ENCODE measurements around the gene CXCR1. TPM values are rescaled to one million over a fixed set of nuclear protein-coding genes. Genes with fewer than 3 reads are reported as not detected.
"Not testable (repeated sequence)": the region's sequence is repeated elsewhere in the genome, so short reads cannot be mapped to it uniquely, and the experiment has no call there.

Gene CXCR1
- polyA plus RNA-seq (ENCODE audit: insufficient read depth in 1 of 5, insufficient read length in 5 of 5, low replicate concordance in 1 of 5): under 1 TPM in 3 of 5 donors, not detected in 2; 0.04 to 0.13 (median 0.08) TPM
- long read RNA-seq, donor 1: 0 reads
- long read RNA-seq, donor 2: 0 reads
- long read RNA-seq, donor 3: 0 reads
- long read RNA-seq, donor 4: 0 reads
- long read RNA-seq, donor 5, partial matches to known transcripts: 1,038 of 1,075 reads
- long read RNA-seq, donor 5, other reads (novel, unspliced or antisense): 37 of 1,075 reads
- long read RNA-seq, donor 6: 0 reads
- long read RNA-seq, donor 7: 0 reads
- long read RNA-seq, donor 8: 0 reads

DNA sequence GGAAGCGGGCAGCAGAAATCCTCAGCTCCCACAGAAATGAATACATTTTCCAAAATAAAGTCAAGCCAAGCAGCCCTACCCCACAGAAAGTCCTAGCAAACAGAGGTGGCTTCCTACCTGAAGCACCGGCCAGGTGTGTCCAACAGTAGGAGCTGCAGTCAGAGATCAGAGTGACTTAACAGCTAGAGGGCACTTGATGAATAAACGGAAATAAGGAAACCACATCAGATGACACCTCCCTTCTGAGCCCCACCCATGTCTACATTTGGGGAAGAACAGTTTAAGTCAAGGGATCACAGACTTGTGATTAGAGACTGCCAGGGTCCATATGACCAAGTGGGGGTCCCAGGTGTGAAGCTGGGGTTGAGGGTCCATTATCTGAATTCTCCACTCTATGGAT lies at the start of gene CXCR1:
CXCR1 (minus strand) TSS at position 172 of the 400 bp plus-strand sequence. CDS start 1,751 bp downstream, outside the sequence.
- no peak for DNase-seq

DNA sequence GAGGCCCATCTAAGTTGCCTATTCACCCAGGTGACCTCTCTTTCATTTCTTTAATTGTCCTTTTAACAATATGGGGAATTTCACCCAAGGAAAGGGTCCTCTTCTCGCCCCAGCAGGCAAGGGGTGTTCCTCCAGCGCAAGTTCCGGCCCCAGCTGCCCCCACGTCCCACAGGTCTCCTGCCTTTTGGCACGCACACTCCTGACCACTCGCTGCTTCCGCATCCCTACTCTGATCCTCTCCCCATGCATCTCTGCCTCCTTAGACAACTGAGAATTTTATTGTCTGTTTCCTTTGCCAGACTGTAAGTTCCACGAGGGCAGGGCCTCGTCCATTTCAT lies 49.5 kb upstream of the CXCR1 start:
- no peak for DNase-seq

DNA sequence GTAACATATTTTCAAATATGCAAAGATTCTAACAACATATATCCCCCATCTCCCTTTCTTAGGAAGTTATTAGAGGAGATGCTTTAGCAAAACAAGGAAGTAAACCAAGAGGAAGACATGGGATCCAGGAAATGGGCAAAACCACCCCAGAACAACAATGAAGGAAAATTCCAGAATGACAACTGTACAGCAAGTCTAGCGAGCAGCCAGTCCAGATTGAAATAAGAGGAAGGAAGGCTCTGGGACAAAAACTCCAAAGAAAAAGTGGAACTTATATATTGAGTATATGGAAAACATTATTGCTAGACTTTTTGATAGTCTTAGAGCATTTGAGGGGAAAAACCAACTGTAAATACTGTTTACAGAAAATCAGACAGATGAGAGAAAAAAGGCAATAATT lies 47.4 kb upstream of the CXCR1 start:
- no peak for DNase-seq

DNA sequence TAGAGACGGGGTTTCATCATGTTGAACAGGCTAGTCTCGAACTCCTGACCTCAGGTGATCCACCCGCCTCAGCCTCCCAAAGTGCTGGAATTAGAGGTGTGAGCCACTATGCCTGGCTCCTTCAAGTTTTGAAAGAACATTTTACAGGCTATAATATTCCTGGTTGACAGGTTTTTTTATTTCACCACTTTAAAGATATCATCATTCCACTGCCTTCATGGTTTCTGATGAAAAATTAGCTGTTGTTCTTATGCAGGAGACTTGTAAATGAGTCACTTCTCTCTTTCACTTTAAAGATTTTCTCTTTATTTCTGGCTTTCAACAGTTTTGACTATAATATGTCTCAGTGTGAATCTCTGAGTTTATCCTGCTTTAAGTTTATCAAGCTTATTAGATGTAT lies 42.3 kb upstream of the CXCR1 start:
- no peak for DNase-seq

DNA sequence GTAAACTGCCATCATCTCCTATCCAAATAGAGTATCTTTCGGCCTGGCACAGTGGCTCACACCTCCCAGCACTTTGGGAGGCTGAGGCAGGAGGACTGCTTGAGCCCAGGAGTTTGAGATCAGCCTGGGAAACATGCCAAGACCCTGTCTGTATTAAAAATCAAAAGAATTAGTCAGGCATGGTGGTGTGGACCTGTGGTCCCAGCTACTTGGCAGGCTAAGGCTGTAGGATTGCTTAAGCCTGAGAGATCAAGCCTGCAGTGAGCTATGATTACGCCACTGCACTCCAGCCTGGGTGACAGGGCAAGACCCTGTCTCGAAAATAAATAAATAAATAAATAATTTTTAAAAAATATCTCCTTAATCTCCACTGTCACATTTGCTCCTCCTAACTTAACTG lies 35.5 kb upstream of the CXCR1 start:
- DNase-seq: no peak

DNA sequence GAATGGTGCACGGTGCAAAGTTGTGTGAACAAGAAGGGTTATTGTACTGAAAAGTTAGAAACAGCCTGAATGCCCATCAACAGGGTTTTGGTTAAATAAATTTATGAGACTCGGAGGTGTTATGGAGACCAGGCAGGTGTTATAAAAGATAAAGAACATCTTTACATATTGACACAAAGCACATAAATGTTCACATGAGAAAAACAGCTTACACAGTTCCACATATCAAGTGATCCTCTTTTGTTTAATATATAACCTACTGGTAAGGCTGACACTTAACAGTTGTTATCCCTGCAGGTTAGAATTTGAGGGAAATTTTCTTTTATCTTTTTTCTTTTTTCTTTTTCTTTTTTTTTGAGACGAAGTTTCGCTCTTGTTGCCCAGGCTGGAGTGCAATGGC lies 30.2 kb upstream of the CXCR1 start:
- DNase-seq: no peak

DNA sequence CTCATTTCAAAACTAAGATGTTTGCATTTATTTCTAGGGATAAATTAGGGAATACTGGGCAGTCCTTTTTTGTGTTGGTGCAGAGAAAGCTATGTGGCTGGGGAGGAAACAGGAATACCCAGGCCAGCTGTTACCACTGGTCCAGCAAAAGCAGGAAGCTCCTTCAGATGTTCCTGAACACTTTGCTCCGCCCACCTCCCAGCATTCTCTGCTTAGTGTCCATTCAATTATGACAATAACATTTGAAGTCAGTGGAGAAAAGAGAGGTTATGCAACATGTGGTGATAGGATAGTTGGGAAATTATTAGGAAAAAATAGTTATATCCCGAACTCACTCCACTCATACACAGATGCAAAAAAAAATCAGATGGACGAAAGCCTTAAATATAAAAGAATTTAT lies 28.1 kb upstream of the CXCR1 start:
- no peak for DNase-seq

DNA sequence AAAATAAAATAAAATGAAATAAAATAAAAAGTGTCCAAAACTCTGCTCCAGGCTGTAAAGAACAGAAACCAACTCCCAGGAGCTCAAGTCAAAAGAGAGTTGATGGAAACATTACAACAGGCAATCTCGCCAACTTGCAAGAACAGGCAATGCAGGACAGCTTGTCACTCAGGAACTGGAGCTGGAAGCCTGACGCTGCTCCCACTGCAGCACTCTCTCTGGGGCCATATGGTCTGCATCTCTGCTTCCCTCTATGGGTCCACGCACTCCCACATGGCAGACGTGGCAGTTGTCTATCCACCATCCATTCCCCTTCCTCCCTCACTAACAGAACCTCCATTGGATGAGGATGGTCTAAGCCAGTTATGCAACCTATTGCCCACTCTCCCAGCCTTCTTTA lies 26.9 kb upstream of the CXCR1 start:
- DNase-seq: no peak

DNA sequence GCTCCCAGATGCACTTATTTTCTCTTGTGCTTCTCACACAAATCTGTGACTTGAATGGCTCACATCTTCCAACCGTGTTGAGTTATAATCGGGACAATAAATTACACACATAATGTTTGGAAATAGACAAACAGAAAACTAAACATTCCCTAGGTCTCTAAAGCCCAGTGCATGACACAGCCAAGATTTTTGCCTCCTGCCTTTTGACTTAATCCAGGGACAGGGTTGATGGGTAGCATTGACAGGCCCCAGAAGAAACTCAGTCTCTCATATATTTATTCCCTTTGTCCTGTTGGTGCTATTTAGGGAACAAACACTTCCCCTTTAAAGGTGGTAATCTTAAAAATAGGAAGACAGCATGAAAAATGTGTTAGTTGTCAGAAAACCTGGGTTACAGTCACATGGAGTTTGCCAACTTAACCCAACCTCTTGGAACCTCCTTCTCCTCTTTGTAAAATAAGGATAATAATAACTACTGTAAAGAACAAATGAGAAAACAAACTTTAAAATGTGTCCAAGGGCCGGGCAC lies 26.2 kb upstream of the CXCR1 start:
- DNase-seq: no peak

DNA sequence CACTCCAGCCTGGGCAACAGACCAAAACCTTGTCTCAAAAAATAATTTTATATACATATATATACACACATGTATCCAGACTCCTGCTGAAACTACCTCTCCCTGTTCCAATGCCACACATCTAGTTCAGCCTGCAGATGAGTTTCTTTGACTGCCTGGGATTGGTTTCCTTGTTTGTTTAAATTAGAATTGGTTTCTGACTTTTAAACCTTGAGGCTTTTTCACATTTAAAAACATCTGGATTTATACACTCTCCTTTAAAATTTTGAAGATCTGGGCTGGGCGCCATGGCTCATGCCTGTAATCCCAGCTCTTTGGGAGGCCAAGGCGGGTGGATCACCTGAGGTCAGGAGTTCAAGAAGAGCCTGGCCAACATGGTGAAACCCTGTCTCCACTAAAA lies 21.8 kb upstream of the CXCR1 start:
- no peak for DNase-seq

DNA sequence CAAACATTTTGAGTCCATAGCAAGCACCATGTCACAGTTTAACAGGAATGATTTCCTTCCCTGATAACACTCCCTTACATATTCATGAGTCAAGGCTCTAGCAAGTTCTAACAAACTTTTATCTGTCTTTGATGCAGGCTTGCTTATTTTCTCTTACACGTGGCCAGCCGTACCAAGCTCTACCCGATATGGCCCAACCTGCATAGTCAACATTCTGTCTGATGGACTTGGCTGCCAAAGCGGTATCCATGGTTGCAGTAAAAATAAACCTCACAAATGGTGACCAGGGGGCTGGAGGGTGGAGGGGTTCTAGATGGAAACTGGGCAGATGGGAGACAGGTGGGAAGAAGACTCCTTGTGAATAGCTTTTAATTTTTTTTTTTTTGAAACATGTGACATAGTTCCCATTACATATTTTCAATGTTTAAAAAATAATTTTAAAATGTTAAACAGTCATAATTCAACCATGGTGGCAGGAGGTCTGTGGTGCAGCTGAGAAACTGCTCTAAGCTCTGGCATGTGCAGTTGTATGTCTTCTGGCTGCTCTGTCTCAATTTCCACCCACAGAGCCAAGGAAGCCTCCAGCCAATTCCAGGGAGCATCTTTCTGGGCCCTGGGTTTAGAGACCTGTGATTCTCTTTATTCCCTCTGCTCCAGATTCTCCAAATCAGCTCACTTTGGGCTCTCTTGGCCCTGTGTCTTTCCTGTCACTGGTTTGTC lies 20.7 kb upstream of the CXCR1 start:
- DNase-seq: no peak

DNA sequence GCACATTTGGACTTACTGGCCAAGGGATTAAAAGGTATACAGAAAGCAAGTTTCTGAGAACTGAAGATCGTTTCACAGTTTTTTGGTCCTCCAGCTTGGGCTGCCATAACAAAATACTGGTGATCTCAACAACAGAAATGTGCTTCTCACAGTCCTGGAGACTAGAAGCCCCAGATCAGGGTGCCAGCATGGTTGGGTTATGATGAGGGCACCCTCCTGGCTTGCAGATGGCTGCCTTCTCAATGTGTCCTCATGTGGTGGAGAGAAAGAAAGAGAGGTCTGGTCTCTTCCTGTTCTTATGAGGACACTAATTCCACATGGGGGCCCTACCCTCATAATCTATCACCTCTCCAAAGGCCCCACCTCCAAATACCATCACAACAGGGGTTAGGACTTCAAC lies 20.1 kb upstream of the CXCR1 start:
- no peak for DNase-seq

DNA sequence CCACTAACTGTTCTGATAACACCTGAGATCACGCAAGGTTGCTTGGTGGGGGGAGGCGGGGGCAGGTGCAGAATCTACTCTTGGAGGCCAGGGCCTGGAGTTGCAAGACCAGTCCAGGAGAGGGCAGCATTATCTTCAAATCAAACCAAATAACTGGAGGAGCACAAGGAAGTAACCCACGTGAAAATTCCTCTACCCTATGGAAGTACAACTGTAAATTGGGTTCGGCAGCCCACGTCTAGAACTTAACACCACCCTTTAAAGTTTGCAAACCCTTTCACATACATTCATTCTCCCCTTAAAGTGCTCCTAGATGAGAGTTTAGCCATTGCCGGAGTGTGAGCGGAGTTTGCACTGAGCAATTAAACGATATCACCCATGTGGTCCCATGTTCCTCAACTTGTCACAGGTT lies 19.6 kb upstream of the CXCR1 start:
- peak; percentile 25 to 35 for DNase-seq

DNA sequence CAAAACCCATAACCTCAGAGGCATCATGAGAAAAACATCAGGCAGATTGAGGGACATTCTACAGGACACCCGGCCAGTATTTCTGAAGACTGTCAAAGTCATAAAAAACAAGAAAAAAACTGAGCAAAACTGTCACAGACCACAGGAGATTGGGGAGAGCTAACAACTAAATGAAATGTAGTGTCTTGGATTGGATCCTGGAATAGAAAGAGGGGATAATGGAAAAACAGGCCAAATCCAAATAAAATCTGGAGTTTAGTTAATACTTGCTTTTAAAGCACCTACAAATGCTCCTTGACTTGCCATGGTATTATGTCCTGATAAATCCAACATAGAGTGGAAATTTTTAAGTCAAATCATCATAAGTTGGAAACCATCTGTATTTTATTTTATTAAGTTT lies 17.6 kb upstream of the CXCR1 start:
- no peak for DNase-seq

DNA sequence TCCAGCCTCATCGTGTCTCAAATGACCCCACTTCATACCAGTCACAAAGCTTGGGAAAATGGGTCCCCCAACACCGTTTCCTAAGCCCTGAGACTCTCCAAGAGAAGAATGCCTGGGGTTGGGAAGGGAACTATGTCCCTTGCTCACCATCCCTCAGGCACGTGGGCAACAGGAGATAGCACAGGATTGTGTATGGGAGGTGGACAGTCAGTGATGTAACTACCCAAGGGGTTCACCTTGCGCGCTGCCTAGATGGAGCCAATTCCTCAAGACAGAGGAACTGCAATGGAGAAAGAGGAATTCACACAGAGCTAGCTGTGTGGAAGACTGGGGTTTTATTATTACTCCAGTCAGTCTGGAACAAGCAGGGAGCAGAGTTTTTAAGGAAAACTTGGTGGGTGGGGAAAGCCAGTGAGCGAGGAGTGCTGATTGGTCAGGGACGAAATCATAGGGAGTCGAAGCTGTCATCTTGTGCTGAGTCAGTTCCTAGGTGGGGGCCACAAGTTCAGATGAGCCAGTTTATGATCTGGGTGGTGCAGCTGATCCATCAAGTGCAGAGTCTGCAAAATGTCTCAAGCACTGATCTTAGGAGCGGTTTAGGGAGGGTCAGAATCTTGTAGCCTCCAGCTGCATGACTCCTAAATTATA lies 13.8 kb upstream of the CXCR1 start:
- no peak for DNase-seq

DNA sequence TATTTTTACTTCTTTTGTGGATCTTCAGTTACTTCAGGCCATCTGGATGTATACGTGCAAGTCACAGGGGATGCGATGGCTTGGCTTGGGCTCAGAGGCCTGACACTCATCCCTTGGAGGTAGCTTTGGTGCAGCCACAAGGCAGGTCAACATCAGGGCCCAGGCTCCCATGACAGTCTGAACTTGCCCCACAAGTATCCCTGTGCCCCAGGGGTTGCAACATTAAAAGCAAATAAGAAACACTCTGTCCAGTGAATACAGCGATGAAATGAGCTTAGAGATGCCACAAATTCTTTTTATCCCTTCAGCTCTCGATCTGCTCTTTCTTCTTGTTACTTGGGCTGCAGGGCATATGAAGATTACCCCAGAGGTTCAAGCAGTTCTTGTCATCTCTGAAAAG lies 13.0 kb upstream of the CXCR1 start:
- no peak for DNase-seq

DNA sequence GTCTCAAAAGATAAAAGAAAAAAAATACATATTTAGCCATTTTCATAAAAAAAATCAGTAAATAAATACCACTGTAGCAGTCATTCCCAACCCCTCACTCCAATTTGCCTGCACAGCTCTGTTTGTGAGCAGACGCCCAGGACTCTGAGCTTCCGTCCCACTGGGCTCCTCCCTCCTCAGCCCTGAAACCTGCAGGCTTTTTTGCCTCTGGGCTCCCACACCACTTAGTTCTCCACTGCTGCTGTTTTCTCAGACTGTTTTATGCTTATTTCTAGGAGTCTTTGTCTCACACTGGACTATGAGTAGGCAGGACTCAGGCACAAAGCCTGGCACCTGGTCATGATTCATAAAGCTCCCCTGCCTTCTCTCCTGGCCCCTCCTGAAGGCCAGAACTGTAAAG lies 6.1 kb upstream of the CXCR1 start:
- no peak for DNase-seq

DNA sequence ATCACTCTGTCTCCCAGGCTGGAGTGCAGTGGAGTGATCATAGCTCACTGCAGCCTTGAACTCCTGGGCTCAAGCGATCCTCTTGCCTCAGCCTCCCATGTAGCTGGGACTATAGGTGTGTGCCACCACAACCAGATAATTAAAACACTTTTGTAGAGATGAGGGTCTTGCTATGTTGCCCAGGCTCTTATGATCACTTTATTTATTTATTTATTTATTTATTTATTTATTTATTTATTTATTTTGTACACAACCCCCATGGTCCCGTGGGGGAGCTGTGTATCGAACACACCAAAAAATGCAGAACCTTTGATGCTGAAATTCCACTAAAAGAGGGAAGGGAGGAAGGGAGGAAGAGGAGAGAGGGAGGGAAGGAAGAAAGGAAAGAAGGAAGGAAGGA lies 5.0 kb upstream of the CXCR1 start:
- not testable (repeated sequence) for DNase-seq

DNA sequence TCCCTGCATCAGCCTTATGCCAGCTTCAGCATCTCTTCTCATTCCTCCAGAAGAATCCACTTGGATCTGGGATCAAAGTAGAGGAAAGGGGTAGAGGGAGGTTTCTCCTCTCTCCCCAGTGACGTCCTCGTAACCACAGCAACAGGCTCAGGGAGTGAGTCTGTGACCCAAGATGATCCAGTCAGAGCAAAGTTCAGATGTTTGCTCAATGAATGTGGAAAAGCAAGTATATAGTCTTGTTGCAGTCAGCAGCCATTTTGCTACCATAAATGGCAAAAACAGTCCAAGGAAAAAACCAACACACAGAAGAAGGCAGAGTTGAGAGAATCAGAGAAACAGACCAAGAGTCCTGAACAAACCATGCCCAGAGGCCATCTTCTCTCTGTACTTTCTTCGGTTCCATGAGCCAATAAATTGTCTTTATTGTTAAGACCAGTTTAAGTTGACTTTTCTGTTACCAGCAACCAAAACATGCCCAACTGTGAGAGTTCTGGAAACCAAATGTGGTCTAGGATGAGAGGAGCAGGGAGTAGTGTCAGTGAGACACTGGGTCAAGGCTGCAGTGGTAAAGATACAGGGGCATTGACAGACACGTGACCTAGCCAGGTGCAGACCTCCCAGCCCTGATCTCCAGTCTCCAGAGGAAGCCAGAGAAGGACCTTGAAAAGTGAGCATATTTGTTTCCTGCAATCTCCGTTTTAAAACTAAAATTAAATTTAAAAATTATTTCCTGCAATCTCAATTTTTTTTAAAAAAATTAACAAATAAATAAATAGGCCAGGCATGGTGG lies 3.2 kb upstream of the CXCR1 start:
- DNase-seq: no peak

DNA sequence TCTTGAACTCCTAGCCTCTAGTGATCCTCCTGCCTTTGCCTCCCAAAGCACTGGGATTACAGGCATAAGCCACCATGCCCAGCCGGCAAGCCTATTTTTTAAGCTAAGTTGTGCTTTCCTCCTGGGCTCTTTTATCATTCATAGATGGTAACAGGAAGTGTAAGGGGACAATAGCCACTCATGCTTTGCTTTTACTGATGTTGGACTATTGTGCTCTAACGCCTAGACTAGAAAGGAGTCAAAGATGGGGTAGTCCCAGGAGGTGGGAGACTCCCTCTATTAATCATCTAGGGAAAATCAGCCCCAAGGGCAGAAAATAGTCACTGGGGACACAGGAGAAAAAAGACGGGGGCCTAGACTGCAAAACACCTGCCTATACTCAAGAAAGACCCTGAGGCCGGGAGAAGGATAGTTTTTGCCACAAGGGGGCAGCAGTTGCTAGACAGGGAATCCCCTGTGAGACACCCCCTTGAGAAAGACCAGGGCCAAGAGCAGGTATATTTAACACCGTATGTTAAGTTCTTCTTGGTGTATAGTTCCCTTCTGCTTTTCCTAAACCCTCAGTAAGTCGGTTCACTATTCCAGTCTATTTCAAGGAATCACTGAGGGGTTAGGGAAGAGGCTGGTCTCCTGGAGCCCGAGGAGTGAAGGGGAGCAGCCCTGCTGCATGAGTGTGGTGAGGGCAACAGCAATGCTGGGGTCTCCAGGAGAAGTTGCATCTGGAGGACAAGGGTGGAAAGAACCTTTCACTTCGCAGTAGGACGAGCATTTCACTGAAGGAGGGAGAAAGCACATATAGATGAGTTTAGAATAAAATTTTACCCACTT lies 2.1 kb upstream of the CXCR1 start:
- DNase-seq: peak; percentile 9 to 11

DNA sequence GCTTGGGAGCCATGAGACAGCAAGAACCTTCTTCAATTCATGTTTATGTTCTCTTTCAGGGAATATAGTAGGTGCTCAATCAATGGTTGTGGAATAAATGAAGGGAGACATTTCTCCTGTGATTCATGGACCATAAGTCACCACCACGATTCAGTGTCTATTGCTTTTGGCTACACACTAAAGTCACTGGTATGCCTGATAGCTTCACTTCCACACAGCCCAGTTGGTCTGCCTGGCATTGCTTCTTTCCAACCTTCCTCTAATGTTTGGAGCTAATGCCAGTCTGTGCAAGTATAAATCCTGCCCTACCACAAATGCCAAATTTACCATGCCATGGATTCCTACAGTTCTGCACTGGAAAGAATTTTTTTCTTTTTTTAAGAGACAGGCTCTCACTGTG lies 1.3 kb upstream of the CXCR1 start:
- DNase-seq: no peak
